Middle frontal gyrus (tissue), 1 donor: Measurements from ENCODE around the gene DYNLT3.

Source experiments
- DNase-seq: peaks from one replicate; pipeline ENCODE4 v3.0.0-alpha.2; 2015; ENCODE audit warnings: low spot score; ENCODE audit errors: extremely low spot score

The DYNLT3 gene

GRCh38 chrX:37844622-37845021 lies 2.7 kb downstream of the DYNLT3 start:
- no peak for DNase-seq

- DNase-seq = no peak
Measured at GRCh38 chrX:37840931-37841330, 6.4 kb downstream of the DYNLT3 start.

DNA sequence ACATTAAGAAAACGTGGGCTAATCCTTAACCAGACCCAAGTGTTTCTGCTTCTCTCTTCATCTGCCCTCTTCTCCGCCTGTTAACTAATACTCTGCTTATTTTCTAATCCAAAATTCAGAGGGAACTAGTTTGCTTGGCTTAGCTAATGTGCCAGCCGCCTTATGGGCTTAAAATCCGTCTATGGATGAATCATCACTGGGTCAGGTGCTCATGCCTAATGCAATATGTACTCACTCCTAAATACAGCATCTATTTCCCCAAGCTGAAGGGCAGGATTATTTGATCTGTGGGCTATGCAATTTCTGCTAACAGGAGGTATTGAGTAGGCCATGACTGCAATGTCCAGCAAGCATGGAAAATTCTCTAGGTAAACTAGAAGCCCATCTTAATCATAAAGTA lies 12.4 kb downstream of the DYNLT3 start:
- no peak for DNase-seq

- no peak for DNase-seq
Measured at GRCh38 chrX:37830371-37830770, 17.0 kb downstream of the DYNLT3 start.

DNA sequence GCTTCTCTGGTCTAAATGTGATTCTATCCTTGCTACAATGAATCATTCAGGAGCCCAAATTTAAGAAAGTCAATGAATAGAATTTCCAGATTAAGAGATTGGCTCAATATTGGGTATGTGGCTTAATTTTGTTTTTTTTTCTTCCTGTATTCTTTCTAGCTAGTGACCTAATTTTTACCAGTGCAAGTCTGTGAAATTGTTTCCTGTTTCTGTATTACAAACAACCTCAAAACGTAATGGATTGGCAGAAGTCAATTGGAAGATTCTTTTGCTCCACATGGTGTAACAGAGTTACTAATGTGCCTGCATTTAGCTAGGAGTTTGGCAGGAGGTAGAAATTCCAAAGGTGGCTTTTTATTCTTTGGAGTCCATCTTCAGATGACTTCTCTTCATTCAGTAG lies 17.6 kb downstream of the DYNLT3 start:
- no peak for DNase-seq

DNA sequence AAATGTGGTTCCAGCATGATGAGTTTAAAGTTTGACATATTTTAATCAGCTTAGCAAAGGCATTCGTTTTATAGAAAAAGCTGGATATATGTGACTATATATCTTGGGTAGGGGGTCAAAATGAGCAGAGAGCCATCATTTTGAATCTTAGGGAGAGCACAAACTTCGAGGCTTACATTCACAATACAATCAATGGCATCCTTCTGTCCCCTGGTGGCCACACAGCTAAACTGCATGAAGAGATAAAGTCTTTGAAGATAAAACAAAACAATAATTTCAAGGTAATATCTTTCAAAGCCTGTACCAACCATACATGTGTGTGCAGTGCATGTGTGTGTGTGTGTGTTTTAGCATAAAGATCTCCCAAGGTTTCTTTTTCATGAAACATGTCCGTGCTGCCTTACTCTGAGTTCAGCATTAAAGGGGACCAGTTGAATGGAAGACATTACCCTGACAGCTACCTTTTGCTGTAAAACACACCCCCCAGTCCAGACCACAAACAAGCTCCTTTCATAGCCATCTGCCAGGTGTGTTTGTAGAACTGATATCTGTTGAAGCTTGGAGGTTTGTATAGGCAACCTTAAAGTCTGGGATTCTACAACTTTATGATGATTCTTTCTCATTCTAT lies 22.0 kb downstream of the DYNLT3 start:
- no peak for DNase-seq

GRCh38 chrX:37824491-37825214 lies 22.7 kb downstream of the DYNLT3 start:
- DNase-seq = no peak

DNA sequence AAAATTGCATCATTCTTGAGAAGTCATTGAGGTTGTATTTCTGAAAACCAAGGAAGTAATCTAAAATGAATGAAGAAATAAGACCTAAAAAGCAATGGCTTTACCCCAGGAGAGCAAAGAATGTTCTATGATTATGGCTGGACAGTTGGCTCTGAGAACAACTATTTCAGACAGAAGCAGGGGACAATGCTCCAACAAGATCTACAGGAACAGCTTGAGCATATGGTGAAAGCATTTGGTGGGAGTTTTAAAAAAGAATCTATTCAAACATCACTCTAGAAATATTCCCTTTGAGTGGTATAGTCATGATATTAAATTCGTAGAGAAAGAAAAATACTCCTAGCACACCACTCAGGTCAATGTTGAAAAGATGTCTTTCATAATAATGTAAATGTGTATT lies 26.7 kb downstream of the DYNLT3 start:
- peak; percentile 7 for DNase-seq

DNA sequence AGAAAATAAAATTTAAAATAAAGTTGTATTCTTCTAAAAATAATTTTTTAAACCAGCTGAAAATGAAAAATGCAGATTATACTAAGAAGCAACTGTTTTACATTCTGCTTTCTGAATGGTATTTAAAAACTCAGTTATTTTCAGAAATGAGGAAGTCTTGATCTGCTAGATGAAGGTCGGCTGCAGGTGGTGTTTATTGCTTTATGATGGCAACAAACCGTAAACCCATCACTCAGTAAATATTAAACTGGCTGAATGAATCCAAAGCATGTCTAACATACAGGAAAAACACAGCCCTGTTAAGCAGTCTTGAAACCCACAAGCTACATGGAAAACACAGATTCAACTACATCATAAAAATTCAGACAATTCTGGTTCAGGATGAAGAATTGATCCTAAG lies 29.3 kb downstream of the DYNLT3 start:
- DNase-seq = no peak

DNA sequence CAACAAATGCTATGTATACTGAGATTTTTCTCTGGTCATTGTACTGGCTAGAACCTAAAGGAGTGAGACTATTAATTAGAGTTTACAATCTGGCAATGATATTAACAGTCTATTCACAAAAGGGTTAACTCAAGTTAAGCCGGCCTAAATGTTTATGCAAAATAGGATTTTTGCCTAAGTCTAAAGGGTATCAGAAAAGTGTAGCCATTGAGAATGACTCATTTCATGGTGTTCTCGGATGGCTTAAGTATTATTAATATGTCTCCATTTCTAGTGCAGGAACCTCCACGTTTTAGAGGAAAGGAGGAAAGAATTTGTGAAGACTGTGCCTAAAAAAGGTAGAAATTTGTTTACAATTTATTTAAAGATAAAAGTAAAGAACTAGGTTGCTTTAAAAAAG lies 29.8 kb downstream of the DYNLT3 start:
- no peak for DNase-seq

- no peak for DNase-seq
Measured at GRCh38 chrX:37817176-37817575, 30.2 kb downstream of the DYNLT3 start.

- DNase-seq = no peak
Measured at GRCh38 chrX:37816766-37817165, 30.6 kb downstream of the DYNLT3 start.

DNA sequence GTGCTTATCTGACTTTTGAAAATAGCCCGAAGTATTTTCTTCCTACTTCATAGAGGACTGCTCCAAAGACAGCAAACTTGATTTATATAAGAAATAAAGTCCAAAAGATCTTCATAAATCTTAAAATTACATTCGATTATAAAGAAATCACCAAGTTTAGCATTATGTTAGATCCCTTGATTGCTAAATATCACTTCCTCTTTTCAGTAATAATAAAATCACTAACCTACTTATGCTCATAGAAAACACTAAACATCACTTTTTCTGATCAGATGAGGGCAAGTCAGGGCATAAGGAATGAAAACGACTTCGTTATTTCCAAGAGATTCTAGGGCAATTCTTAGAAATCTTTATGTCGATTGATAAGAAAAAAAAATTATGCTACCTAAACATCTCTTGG lies 32.0 kb downstream of the DYNLT3 start:
- no peak for DNase-seq

DNA sequence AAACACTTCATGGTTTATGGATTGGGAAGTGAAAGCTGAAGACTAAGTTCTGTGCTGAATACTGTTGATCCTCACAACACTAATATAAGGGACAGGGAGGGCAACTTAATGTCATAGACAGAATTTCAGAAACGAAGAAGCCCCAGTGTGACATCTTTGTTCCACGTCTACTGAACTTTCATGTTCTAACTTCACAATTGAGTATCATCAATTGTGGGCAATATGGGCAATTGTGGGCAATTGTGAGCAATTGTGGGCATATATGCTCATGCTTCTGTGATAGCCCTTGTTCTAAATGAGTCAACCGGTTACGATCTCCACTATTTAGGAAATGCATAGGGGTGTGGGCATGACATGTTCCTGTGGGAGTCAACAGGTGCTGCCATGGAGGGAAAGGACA lies 33.8 kb downstream of the DYNLT3 start:
- no peak for DNase-seq

DNA sequence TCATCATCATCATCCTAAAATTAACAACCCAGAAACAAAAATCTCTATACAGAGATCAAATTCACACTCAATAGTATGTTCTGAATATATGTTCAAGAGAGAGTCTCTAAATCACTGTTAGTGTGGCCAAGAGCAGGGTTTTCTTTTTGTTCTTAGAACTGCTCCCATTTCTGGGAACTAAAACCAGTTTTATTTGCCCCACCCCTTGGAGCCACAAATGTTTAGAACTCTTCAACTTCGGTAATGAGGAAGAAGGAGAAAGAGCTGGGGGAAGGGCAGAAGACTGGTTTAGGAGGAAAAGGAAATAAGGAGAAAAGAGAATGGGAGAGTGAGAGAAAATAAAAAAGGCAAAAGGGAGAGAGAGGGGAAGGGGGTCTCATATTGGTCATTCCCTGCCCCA lies 35.3 kb downstream of the DYNLT3 start:
- no peak for DNase-seq

DNA sequence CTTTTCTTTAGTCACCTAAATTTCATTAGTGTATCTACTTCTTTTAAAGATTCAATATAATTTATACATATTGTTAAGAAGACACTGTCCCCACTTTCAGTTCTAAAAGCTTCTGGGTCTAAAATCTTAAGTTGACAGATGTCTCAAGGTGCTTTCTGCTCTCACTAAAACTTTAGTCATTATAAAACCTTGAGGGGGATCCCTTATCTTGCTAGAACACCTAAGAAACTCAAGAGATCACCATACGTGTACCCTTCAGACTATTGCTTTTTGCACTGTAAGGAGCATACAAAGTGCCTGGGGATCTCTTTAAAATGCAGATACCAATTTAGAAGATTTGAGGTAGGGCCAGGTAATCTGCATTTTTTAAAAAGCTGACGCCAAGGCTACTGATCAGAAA lies 37.4 kb downstream of the DYNLT3 start:
- DNase-seq = no peak

GRCh38 chrX:37803057-37803456 lies 44.3 kb downstream of the DYNLT3 start:
- DNase-seq = no peak

DNA sequence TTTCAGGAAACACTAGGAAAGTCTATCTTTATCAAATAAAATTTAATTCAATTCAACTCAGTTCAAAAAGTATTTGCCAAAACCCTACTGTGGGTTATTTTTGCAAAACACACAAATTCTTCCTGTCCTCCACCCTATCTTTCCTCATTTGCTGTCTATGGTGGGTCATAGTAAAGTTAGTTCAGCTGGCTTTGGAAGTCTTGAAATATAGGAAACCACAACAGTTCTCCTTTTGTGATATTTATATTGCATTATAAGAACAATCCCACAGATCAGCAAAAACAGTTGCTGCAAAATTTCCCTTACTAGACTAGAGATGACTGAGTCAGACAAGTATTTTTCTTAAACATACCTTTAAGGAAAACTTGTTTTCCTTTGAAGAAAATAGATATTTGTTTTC lies 45.3 kb downstream of the DYNLT3 start:
- DNase-seq = no peak

DNA sequence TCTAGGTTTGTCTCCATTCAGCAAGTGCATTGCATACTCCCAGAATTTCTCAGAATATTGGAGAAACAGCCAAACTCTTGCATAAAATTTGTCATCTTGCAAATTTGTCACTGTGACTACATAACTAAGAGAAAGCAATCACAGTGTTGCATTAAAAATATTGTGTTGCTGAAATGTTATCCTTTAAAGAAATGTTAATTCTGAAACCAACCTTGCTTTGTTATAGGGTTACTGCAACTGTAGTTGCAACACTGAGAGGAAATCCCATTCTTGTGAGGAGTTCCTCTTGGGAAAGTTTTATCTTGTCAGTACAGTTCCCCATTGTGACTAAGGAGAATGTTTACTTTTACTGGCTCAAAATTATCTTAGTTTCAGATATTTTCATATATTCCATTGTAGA lies 46.7 kb downstream of the DYNLT3 start:
- DNase-seq = no peak

DNA sequence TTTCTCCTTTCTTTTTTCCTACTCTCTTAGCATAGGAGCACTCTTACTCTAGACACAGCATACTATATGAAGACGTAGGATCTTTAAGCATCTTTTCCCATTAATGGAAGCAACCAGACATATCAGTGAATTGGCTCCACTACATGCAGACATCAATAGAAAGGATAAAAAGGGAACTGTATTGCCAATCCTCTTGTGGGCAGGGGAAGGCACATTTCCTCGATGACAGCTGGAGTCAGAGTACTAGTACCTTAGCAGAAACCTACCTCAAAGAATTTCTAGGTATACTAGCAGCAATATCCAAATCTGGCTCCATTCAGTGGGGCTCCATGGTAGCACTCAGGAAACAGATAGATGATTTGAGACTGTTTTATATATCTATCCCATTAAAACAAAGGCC lies 47.4 kb downstream of the DYNLT3 start:
- no peak for DNase-seq

DNA sequence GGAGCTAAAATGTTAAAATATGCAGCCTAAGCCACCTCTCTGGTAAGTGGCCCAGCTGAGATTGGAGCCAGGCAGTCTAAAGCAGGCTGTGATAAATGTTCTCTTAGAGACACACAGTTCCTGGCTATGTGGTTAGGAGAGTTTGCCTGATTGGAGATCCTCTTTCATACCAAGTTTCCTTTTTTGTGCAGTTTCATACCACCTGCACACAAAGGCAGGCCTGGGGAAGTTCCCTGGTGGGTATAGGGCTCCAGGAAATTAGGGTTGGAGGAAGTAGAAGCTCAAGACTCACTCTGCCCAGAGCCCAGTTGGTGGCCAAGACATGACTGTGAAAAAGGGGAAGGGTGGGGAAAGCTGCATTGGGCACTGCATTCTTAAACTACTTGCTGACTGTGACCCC lies 50.6 kb downstream of the DYNLT3 start:
- DNase-seq = no peak

DNA sequence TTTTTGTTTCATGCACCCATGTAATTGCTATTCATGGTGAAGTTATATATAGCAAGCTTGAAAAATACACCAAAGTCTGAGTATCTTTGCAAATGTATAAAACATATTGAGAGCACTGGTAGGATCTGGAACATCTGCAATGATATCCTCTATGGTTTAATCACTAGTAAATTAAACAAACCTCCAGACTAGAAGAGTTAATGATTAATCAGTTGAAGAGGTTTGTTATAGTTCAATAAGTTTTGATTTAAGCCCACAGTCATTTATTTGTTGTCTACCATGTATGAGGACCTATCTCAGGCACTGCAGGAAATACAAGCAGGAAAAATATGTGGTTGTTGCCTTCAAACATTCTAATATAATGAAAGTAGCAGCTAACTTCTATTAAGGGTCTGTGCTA lies 51.1 kb downstream of the DYNLT3 start:
- DNase-seq = no peak
